Neuronal stem cell (in vitro differentiated cells): Measurements from ENCODE around the gene UBQLN3.

Source experiments
- DNase-seq: peaks from one replicate; pipeline ENCODE4 v3.0.0-alpha.2; 2013; ENCODE audit warnings: low spot score
- H2AFZ ChIP-seq: one replicate; pipeline ENCODE4 v1.6.1; 2013; ENCODE audit warnings: mild to moderate bottlenecking, low read length, inconsistent platforms
- H2AK5ac ChIP-seq: 2 replicates; pipeline ENCODE4 v1.6.1; 2013; ENCODE audit warnings: low read depth, mild to moderate bottlenecking, inconsistent platforms, low read length, moderate library complexity, mixed read lengths
- H2BK120ac ChIP-seq: 2 replicates; pipeline ENCODE4 v1.6.1; 2013; ENCODE audit warnings: low read depth, mild to moderate bottlenecking, inconsistent platforms, low read length, moderate library complexity, mixed read lengths
- H2BK12ac ChIP-seq: one replicate; pipeline ENCODE4 v1.6.1; 2013; ENCODE audit warnings: low read length, inconsistent platforms
- H2BK15ac ChIP-seq: 2 replicates; pipeline ENCODE4 v1.6.1; 2013; ENCODE audit warnings: mild to moderate bottlenecking, low read length, inconsistent platforms, mixed read lengths
- H2BK5ac ChIP-seq: one replicate; pipeline ENCODE4 v1.6.1; 2013; ENCODE audit warnings: inconsistent platforms, mild to moderate bottlenecking, low read length, moderate library complexity
- H3K14ac ChIP-seq: one replicate; pipeline ENCODE4 v1.6.1; 2013; ENCODE audit warnings: low read length, inconsistent platforms
- H3K18ac ChIP-seq: 2 replicates; pipeline ENCODE4 v1.6.1; 2013; ENCODE audit warnings: low read length, inconsistent platforms
- H3K23ac ChIP-seq: 2 replicates; pipeline ENCODE4 v1.6.1; 2013; ENCODE audit warnings: low read depth, mild to moderate bottlenecking, mixed read lengths, low read length, inconsistent platforms; ENCODE audit not compliant: poor library complexity
- H3K27ac ChIP-seq: replicated peaks from 3 replicates; pipeline ENCODE4 v1.5.1; 2013; ENCODE audit warnings: low read length, inconsistent platforms
- H3K27me3 ChIP-seq, 3 experiments: 2 replicates each; pipeline ENCODE4 v1.6.1; 2013; ENCODE audit warnings: low read length in 3 of 3, mild to moderate bottlenecking in 2 of 3, inconsistent platforms in 1 of 3, low read depth in 1 of 3, mixed read lengths in 1 of 3, moderate library complexity in 1 of 3; ENCODE audit not compliant: control insufficient read depth in 3 of 3, insufficient read depth in 3 of 3
- H3K36me3 ChIP-seq, 2 donors: replicated peaks in 1 of 2; 2 replicates each; pipeline ENCODE4 v1.6.1; 2013; ENCODE audit warnings: low read length in 2 of 2; ENCODE audit not compliant: control insufficient read depth in 2 of 2, insufficient read depth in 2 of 2
- H3K4ac ChIP-seq: 2 replicates; pipeline ENCODE4 v1.6.1; 2013; ENCODE audit warnings: inconsistent platforms, mild to moderate bottlenecking, low read length, moderate library complexity
- H3K4me1 ChIP-seq, 2 donors: 1 replicate in 1 of 2; 2 replicates in 1 of 2; pipeline ENCODE4 v1.6.1; 2013; ENCODE audit warnings: low read length in 2 of 2, low read depth in 1 of 2; ENCODE audit not compliant: control insufficient read depth in 2 of 2, insufficient read depth in 1 of 2
- H3K4me2 ChIP-seq: one replicate; pipeline ENCODE4 v1.6.1; 2013; ENCODE audit warnings: mild to moderate bottlenecking, low read length, inconsistent platforms; ENCODE audit not compliant: insufficient read depth, poor library complexity, severe bottlenecking
- H3K4me3 ChIP-seq, 2 donors: 2 replicates each; pipeline ENCODE4 v1.5.1; 2013; ENCODE audit warnings: low read length in 2 of 2, mild to moderate bottlenecking in 2 of 2, inconsistent platforms in 1 of 2, moderate library complexity in 1 of 2
- H3K79me1 ChIP-seq: one replicate; pipeline ENCODE4 v1.6.1; 2013; ENCODE audit warnings: low read depth, mild to moderate bottlenecking, inconsistent platforms, low read length, moderate library complexity
- H3K9ac ChIP-seq: one replicate; pipeline ENCODE4 v1.6.1; 2013; ENCODE audit warnings: mild to moderate bottlenecking, low read depth, low read length, inconsistent platforms; ENCODE audit not compliant: poor library complexity
- H3K9me3 ChIP-seq, 2 donors: replicated peaks in 1 of 2; 2 replicates each; pipeline versions ENCODE3 to v1.6.1; 2013; ENCODE audit warnings: low read length in 2 of 2, mild to moderate bottlenecking in 2 of 2, inconsistent platforms in 1 of 2, low read depth in 1 of 2, mixed read lengths in 1 of 2, moderate library complexity in 1 of 2; ENCODE audit not compliant: control insufficient read depth in 2 of 2, insufficient read depth in 1 of 2
- H4K8ac ChIP-seq: one replicate; pipeline ENCODE4 v1.6.1; 2013; ENCODE audit warnings: low read depth, mild to moderate bottlenecking, inconsistent platforms, low read length, moderate library complexity
- H4K91ac ChIP-seq: one replicate; pipeline ENCODE4 v1.6.1; 2013; ENCODE audit warnings: low read length, low read depth, mild to moderate bottlenecking, inconsistent platforms; ENCODE audit not compliant: poor library complexity
- WGBS, 2 donors: extraction: QIAGEN DNeasy Blood & Tissue Kit; methylation state at CpG; one replicate each; pipeline ENCODE4 v1.1.7; 2013; ENCODE audit warnings: missing lambda C conversion rate in 2 of 2, mixed read lengths in 1 of 2; ENCODE audit not compliant: insufficient read length in 2 of 2, insufficient replicate concordance in 1 of 2; ENCODE audit errors: extremely low coverage in 2 of 2; 5-methylcytosine and 5-hydroxymethylcytosine counted together

The UBQLN3 gene

GRCh38 chr11:5473921-5474320 is 35.8 kb downstream of the UBQLN3 start:
- no peak overlapping the region for H3K14ac ChIP-seq
- no peak overlapping the region for H3K4me2 ChIP-seq
- no peak for DNase-seq

GRCh38 chr11:5467527-5467926 is 42.2 kb downstream of the UBQLN3 start:
- Histone ChIP-seq H3K4me2 (no peak overlapping the region), H3K4me1 (no peaks in the 10 kb centered on the region), H3K27ac (no peak overlapping the region), H3K18ac (no peak overlapping the region), H3K4me3 (no peak overlapping the region), H2BK120ac (no peak overlapping the region), H3K14ac (no peak overlapping the region), H2AK5ac (no peak overlapping the region), H2BK5ac (no peak overlapping the region), H2BK12ac (no peak overlapping the region), H3K27me3 (no peaks in the 10 kb centered on the region), H2AFZ (no peak overlapping the region), H2BK15ac (no peak overlapping the region), H3K4ac (no peak overlapping the region), H3K9me3 (no peaks in the 10 kb centered on the region), H4K8ac (no peak overlapping the region), H3K79me1 (no peaks in the 10 kb centered on the region), H4K91ac (no peak overlapping the region), H3K36me3 (no peaks in the 10 kb centered on the region), H3K23ac (no peak overlapping the region), H3K9ac (peak overlapping the region; percentile 71)
- DNase-seq = no peak
- WGBS, 2 donors = no CpG with 5 or more reads among the region's 2 CpGs

More at GRCh38 chr11:5473921-5474320, 35.8 kb downstream of the UBQLN3 start:
- no peak overlapping the region for H3K23ac ChIP-seq
- no peaks in the 10 kb centered on the region for H3K9me3 ChIP-seq
- H3K9ac ChIP-seq = no peak overlapping the region
- H3K4ac ChIP-seq = no peak overlapping the region
- no peak overlapping the region for H2AK5ac ChIP-seq
- H4K8ac ChIP-seq = no peak overlapping the region
- no peak overlapping the region for H4K91ac ChIP-seq
- H3K4me1 ChIP-seq = no peaks in the 10 kb centered on the region
- no peak overlapping the region for H3K4me3 ChIP-seq
- H2BK12ac ChIP-seq = no peak overlapping the region
- no peak overlapping the region for H3K27ac ChIP-seq
- no peak overlapping the region for H3K18ac ChIP-seq
- no peaks in the 10 kb centered on the region for H3K79me1 ChIP-seq
- H3K36me3 ChIP-seq = no peaks in the 10 kb centered on the region
- no peak overlapping the region for H2BK120ac ChIP-seq
- H2BK5ac ChIP-seq = no peak overlapping the region
- no peak overlapping the region for H2AFZ ChIP-seq
- H3K27me3 ChIP-seq = no peaks in the 10 kb centered on the region
- no peak overlapping the region for H2BK15ac ChIP-seq

- Histone ChIP-seq H3K79me1 (no peaks in the 10 kb centered on the region), H3K14ac (peak overlapping the region; percentile 57), H2BK15ac (no peak overlapping the region), H3K4ac (no peak overlapping the region), H3K4me1 (no peaks in the 10 kb centered on the region), H3K27ac (no peak overlapping the region), H3K36me3 (no peaks in the 10 kb centered on the region), H3K9me3 (no peaks in the 10 kb centered on the region), H3K4me2 (no peak overlapping the region), H3K18ac (peak overlapping the region; percentile 27), H4K91ac (no peak overlapping the region), H2AFZ (no peak overlapping the region), H3K23ac (peak overlapping the region; percentile 40), H2BK120ac (no peak overlapping the region), H2BK5ac (no peak overlapping the region), H3K9ac (no peak overlapping the region), H4K8ac (no peak overlapping the region), H2AK5ac (no peak overlapping the region), H3K4me3 (no peak overlapping the region), H3K27me3 (no peaks in the 10 kb centered on the region), H2BK12ac (no peak overlapping the region)
- WGBS, 2 donors = no CpG with 5 or more reads among the region's 14 CpGs
- no peak for DNase-seq
These were observed 48.7 kb downstream of the UBQLN3 start for GRCh38 chr11:5460983-5461621.
